Adrenal gland (tissue), 12 donors: ENCODE results near the gene C12orf42. TPM values are rescaled to one million over a fixed set of nuclear protein-coding genes. Genes with fewer than 3 reads are reported as not detected.

Experiments used
- DNase-seq, 7 donors: peaks; one replicate each; pipeline ENCODE4 v3.0.0-alpha.2; 2019 to 2020
- H3K27ac ChIP-seq, 5 donors: fragments of 200-600 bp; sonication (generic) in 4 of 5; 1 replicate in 3 of 5; 2 replicates in 2 of 5; pipeline versions ENCODE4 v1.5.1 to v1.8.0; 2016 to 2020; ENCODE audit warnings: mild to moderate bottlenecking in 1 of 5
- H3K27me3 ChIP-seq: fragments of 200-600 bp; 2 replicates; pipeline ENCODE4 v1.8.0; 2021
- H3K36me3 ChIP-seq, 2 donors: fragments of 200-600 bp; replicated peaks in 1 of 2; 1 replicate in 1 of 2; 2 replicates in 1 of 2; pipeline versions ENCODE4 v1.5.1 to v1.8.0; 2018 to 2022
- H3K4me1 ChIP-seq, 2 donors: fragments of 200-600 bp; replicated peaks in 1 of 2; 1 replicate in 1 of 2; 2 replicates in 1 of 2; pipeline versions ENCODE4 v1.5.1 to v1.8.0; 2018 to 2021
- H3K4me3 ChIP-seq, 4 donors: fragments of 200-600 bp; sonication (generic) in 3 of 4; one replicate each; pipeline ENCODE4 v1.5.1; 2016 to 2018
- H3K9me3 ChIP-seq, 3 donors: fragments of 200-600 bp; sonication (generic) in 1 of 3; replicated peaks in 1 of 3; 1 replicate in 2 of 3; 2 replicates in 1 of 3; pipeline versions ENCODE4 v1.5.1 to v1.8.0; 2016 to 2021
- CTCF ChIP-seq, 6 experiments: fragments of 450-650 bp in 4 of 6; fragments of 200-600 bp in 2 of 6; sonication (generic) in 1 of 6; IDR thresholded peaks; 1 replicate in 5 of 6; 2 replicates in 1 of 6; pipeline versions ENCODE4 v1.5.1 to v1.8.0; 2016 to 2021; ENCODE audit warnings: antibody characterized with exemption in 6 of 6, mild to moderate bottlenecking in 2 of 6, moderate library complexity in 1 of 6
- POLR2A ChIP-seq, 2 donors: fragments of 450-650 bp; IDR thresholded peaks; one replicate each; pipeline ENCODE4 v1.6.1; 2017; ENCODE audit warnings: antibody characterized with exemption in 2 of 2, mild to moderate bottlenecking in 2 of 2, moderate library complexity in 1 of 2
- WGBS, 4 donors: extraction: QIAGEN DNeasy Blood & Tissue Kit in 2 of 4; methylation state at CpG; one replicate each; pipeline versions ENCODE4 v1.1.5 to v1.1.7; 2013 to 2017; 5-methylcytosine and 5-hydroxymethylcytosine counted together
- intact Hi-C, 2 donors: fragments of 100-400 bp; cut with DNase I; formaldehyde crosslinking; loops; one replicate each; pipeline versions ENCODE4 v1.14.1 to v1.15.0; 2022 to 2023
- polyA plus RNA-seq, 3 donors: library from polyadenylated mRNA; stranded (reverse); fragments of 200-250 nt in 2 of 3; fragments of 350-450 nt in 1 of 3; fragmentation: Illumina TruSeq in 1 of 3; extraction: RNeasy Lipid Tissue Mini Kit (QIAGEN cat#74804) in 1 of 3; gene quantifications; one replicate each; pipeline ENCODE4 v1.2.3, GENCODE V29; 2013 to 2014
- total RNA-seq, 9 donors: library from RNA; depleted of rRNA in 4 of 9; stranded (reverse); fragments of >200 nt in 4 of 9; fragments of 120-200 nt in 1 of 9; fragmentation: NEBNext Ultra II Directional in 1 of 9; extraction: Animal tissue kit (Norgen Biotek cat#: 25700) in 1 of 9; gene quantifications; one replicate each; pipeline versions ENCODE4 v1.1.0 to v1.2.4, GENCODE V29; 2013 to 2023
- donor health status: healthy with polysubstance abuse.
- donor health status: Bipolar disorder and iron deficiency.
- donor health status: DM: yes; HTN: yes; CAD: no.
- donor health status: DM: no; HTN: no; CAD: no.
- donor health status: DM: no; HTN: no; CAD: no.
- donor health status: DM: yes; HTN: yes; CAD: no.

The C12orf42 gene
- total and polyA plus RNA-seq, 12 donors, result 0.07 TPM; not detected in 11

- Histone ChIP-seq H3K9me3 (no peaks in the 10 kb centered on the region), H3K4me1 (no peaks in the 10 kb centered on the region), H3K27ac (no peak overlapping the region), H3K4me3 (no peak overlapping the region), H3K27me3 (no peaks in the 10 kb centered on the region), H3K36me3 (no peaks in the 10 kb centered on the region)
- intact Hi-C loops, result no loop called here
- no peak for DNase-seq
- WGBS, 4 donors, result 68 to 86% (median 71%) methylated on average over 2 of the region's 2 CpGs
- TF ChIP-seq CTCF (IDR thresholded peaks at IDR 0.05) (no peak), POLR2A (IDR thresholded peaks at IDR 0.05) (no peak)
Measured at GRCh38 chr12:103520686-103521215, 25.0 kb upstream of the C12orf42 start.

- Histone ChIP-seq H3K4me1 (no peaks in the 10 kb centered on the region), H3K27me3 (no peaks in the 10 kb centered on the region), H3K36me3 (no peaks in the 10 kb centered on the region), H3K27ac (no peak overlapping the region), H3K4me3 (no peak overlapping the region), H3K9me3 (no peaks in the 10 kb centered on the region)
- no peak for DNase-seq
- 60 to 73% (median 66%) methylated on average over 2 of the region's 2 CpGs for WGBS, 4 donors
- intact Hi-C loops, result no loop called here
- TF ChIP-seq CTCF (IDR thresholded peaks at IDR 0.05), result no peak
- no peak for TF ChIP-seq POLR2A (IDR thresholded peaks at IDR 0.05)
Measured at GRCh38 chr12:103519632-103520031, 23.9 kb upstream of the C12orf42 start.

- Histone ChIP-seq H3K27ac (no peak overlapping the region), H3K36me3 (no peaks in the 10 kb centered on the region), H3K4me3 (no peak overlapping the region), H3K27me3 (no peaks in the 10 kb centered on the region), H3K4me1 (no peaks in the 10 kb centered on the region), H3K9me3 (no peaks in the 10 kb centered on the region)
- DNase-seq, result no peak
- intact Hi-C loops, result no loop called here
- 60 to 68% (median 65%) methylated on average over 2 of the region's 2 CpGs for WGBS, 4 donors
- TF ChIP-seq POLR2A (IDR thresholded peaks at IDR 0.05) (no peak), CTCF (IDR thresholded peaks at IDR 0.05) (no peak)
Measured at GRCh38 chr12:103518899-103519298, 23.1 kb upstream of the C12orf42 start.

- intact Hi-C loops, result no loop called here
- WGBS, 4 donors, result 82 to 87% (median 82%) methylated on average over 3 of the region's 3 CpGs
Measured at GRCh38 chr12:103517161-103517560, 21.4 kb upstream of the C12orf42 start.

More at GRCh38 chr12:103517161-103517560, 21.4 kb upstream of the C12orf42 start:
- Histone ChIP-seq H3K4me1 (no peaks in the 10 kb centered on the region), H3K27ac (no peak overlapping the region), H3K27me3 (no peaks in the 10 kb centered on the region), H3K9me3 (no peaks in the 10 kb centered on the region), H3K36me3 (no peaks in the 10 kb centered on the region), H3K4me3 (no peak overlapping the region)
- no peak for TF ChIP-seq CTCF (IDR thresholded peaks at IDR 0.05)
- no peak for TF ChIP-seq POLR2A (IDR thresholded peaks at IDR 0.05)
- no peak for DNase-seq
